Ammon's horn (tissue), 1 donor: Measurements from ENCODE around the gene SH3BP2.

Experiments
- DNase-seq: peaks from one replicate; pipeline ENCODE4 v3.0.0-alpha.2; 2016; ENCODE audit warnings: low spot score

Gene SH3BP2

GRCh38 chr4:2819244-2820215 lies 26.6 kb downstream of the SH3BP2 start:
- no peak for DNase-seq

GRCh38 chr4:2820216-2820982 lies 27.5 kb downstream of the SH3BP2 start:
- DNase-seq, result no peak

GRCh38 chr4:2822461-2823300 lies 29.8 kb downstream of the SH3BP2 start:
- no peak for DNase-seq

- DNase-seq, result no peak
Measured at GRCh38 chr4:2823301-2823670, 30.4 kb downstream of the SH3BP2 start.

GRCh38 chr4:2823671-2824328 lies 30.9 kb downstream of the SH3BP2 start:
- no peak for DNase-seq

GRCh38 chr4:2824329-2824835 lies 31.5 kb downstream of the SH3BP2 start:
- DNase-seq, result no peak

- DNase-seq, result no peak
Measured at GRCh38 chr4:2824836-2825381, 32.0 kb downstream of the SH3BP2 start.

- no peak for DNase-seq
Measured at GRCh38 chr4:2825740-2826139, 32.9 kb downstream of the SH3BP2 start.

- DNase-seq, result no peak
Measured at GRCh38 chr4:2827071-2827873, 34.4 kb downstream of the SH3BP2 start.

GRCh38 chr4:2827874-2828751 lies 35.2 kb downstream of the SH3BP2 start:
- DNase-seq, result no peak

GRCh38 chr4:2828758-2829181 lies 35.9 kb downstream of the SH3BP2 start:
- no peak for DNase-seq

- no peak for DNase-seq
Measured at GRCh38 chr4:2829321-2829932, 36.5 kb downstream of the SH3BP2 start.

- no peak for DNase-seq
Measured at GRCh38 chr4:2829933-2830451, 37.1 kb downstream of the SH3BP2 start.

- no peak for DNase-seq
Measured at GRCh38 chr4:2830632-2831610, 38.0 kb downstream of the SH3BP2 start.

- no peak for DNase-seq
Measured at GRCh38 chr4:2831611-2832308, 38.9 kb downstream of the SH3BP2 start.

GRCh38 chr4:2832309-2832980 lies 39.6 kb downstream of the SH3BP2 start:
- DNase-seq, result no peak
